CD4-positive, alpha-beta T cell (primary cell): Measurements from ENCODE around the gene LRP2. TPM values are rescaled to one million over a fixed set of nuclear protein-coding genes. Genes with fewer than 3 reads are reported as not detected.
"Not testable (repeated sequence)": the region's sequence is repeated elsewhere in the genome, so short reads cannot be mapped to it uniquely, and the experiment has no call there.

Source experiments
- ATAC-seq: fragments of 200-7000 bp; cut with Tn5 transposase; one replicate; pipeline ENCODE4 v1.10.0; 2022; ENCODE audit warnings: mild to moderate bottlenecking; ENCODE audit not compliant: poor library complexity
- CTCF ChIA-PET: fragments of 350-600 bp; sonication (Branson Sonifier 250); formaldehyde crosslinking; loops from one replicate; lab custom pipeline; 2021; ENCODE audit warnings: antibody characterized with exemption, inconsistent platforms; lab: Charles Lee
- POLR2A ChIA-PET: fragments of 350-600 bp; sonication (Branson Sonifier 250); formaldehyde crosslinking; loops from one replicate; lab custom pipeline; 2021; ENCODE audit warnings: antibody characterized with exemption, inconsistent platforms; lab: Charles Lee
- DNase-seq, 14 experiments: peaks; one replicate each; pipeline ENCODE4 v3.0.0-alpha.2; 2013 to 2020; ENCODE audit warnings: mixed read lengths in 2 of 14
- H3K27ac ChIP-seq, 2 donors: one replicate each; pipeline versions ENCODE4 v1.5.1 to v1.7.0; 2013; ENCODE audit warnings: low read length in 2 of 2, low read depth in 1 of 2, mild to moderate bottlenecking in 1 of 2
- H3K27me3 ChIP-seq, 2 experiments: 1 replicate in 1 of 2; 2 replicates in 1 of 2; pipeline versions ENCODE4 v1.6.1 to v1.7.0; 2013; ENCODE audit warnings: low read length in 2 of 2, control low read depth in 1 of 2, mild to moderate bottlenecking in 1 of 2, moderate library complexity in 1 of 2; ENCODE audit not compliant: insufficient read depth in 2 of 2, control insufficient read depth in 1 of 2
- H3K36me3 ChIP-seq: one replicate; pipeline ENCODE4 v1.6.1; 2013; ENCODE audit warnings: low read length, control low read depth; ENCODE audit not compliant: insufficient read depth
- H3K4me1 ChIP-seq: one replicate; pipeline ENCODE4 v1.6.1; 2013; ENCODE audit warnings: low read length, control low read depth; ENCODE audit not compliant: insufficient read depth
- H3K4me3 ChIP-seq: one replicate; pipeline ENCODE4 v1.5.1; 2013; ENCODE audit warnings: mild to moderate bottlenecking, low read length, moderate library complexity
- H3K9me3 ChIP-seq, 2 experiments: 1 replicate in 1 of 2; 2 replicates in 1 of 2; pipeline versions ENCODE4 v1.6.1 to v1.7.0; 2013; ENCODE audit warnings: low read length in 2 of 2, mild to moderate bottlenecking in 2 of 2, control low read depth in 1 of 2, moderate library complexity in 1 of 2; ENCODE audit not compliant: control insufficient read depth in 1 of 2, insufficient read depth in 1 of 2
- H3K27ac Mint-ChIP-seq: one replicate; pipeline ENCODE4 v1.8.0; 2020; ENCODE audit warnings: mixed read lengths
- H3K27me3 Mint-ChIP-seq: one replicate; pipeline ENCODE4 v1.8.0; 2021; ENCODE audit warnings: mixed read lengths
- H3K36me3 Mint-ChIP-seq: one replicate; pipeline ENCODE4 v1.8.0; 2021; ENCODE audit warnings: low read depth, mixed read lengths
- H3K4me1 Mint-ChIP-seq: one replicate; pipeline ENCODE4 v1.8.0; 2021; ENCODE audit warnings: low read depth, mixed read lengths
- H3K4me3 Mint-ChIP-seq: one replicate; pipeline ENCODE4 v1.8.0; 2020; ENCODE audit warnings: mild to moderate bottlenecking, mixed read lengths
- H3K9me3 Mint-ChIP-seq: one replicate; pipeline ENCODE4 v1.8.0; 2020; ENCODE audit warnings: mixed read lengths
- intact Hi-C, 2 experiments: fragments of 100-400 bp; cut with DNase I in 1 of 2; cut with micrococcal nuclease in 1 of 2; formaldehyde crosslinking; loops; one replicate each; pipeline versions ENCODE4 v1.15.1 to v1.9.0; 2023 to 2025; cut with DNase I, micrococcal nuclease
- total RNA-seq, 174 experiments: library from RNA in 2 of 174; stranded (reverse) in 2 of 174; gene quantifications; one replicate each; pipeline ENCODE4 v1.2.3 and lab custom pipeline; 2021 to 2026
- TF ChIP-seq, protein P1 (sequence below): fragments of 200-600 bp; IDR thresholded peaks from one replicate; pipeline ENCODE4 v1.8.0; 2022; ENCODE audit warnings: antibody characterized with exemption, mild to moderate bottlenecking

The LRP2 gene
- total RNA-seq, 2 experiments from 2014 or later = 0.03 TPM; not detected in 1

DNA sequence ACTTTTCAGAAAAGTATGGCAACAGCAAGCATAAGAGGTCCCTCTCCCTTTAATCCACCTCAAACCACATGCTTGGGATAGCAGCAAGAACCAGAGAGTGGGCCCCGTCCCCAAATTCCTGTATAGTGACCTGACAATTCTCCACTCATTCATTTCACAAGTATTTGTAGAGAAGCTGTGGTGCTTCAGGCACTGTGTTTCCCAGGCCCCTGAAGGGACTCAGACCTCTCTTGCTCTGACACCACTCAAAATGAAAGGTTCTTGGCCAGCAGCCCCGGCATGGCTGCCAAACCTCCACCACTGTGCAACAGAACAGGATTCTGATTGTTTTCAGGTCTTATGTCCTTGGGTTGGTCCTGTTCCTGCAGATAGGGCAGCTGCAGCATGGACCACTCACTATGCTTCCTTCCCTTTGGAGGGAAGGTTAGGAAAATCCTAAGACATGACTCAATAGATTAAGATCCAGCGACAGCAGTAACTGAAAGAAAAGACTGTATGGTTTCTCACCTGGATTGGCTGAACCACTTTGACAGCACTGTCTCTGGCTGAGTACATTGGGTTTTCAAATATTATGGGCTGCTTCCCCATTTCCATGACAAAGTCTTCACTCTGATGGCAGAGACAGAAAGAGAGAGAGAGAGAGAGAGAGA, 225.3 kb downstream of the LRP2 start:
- H3K9me3 ChIP-seq = no peaks in the 10 kb centered on the region

DNA sequence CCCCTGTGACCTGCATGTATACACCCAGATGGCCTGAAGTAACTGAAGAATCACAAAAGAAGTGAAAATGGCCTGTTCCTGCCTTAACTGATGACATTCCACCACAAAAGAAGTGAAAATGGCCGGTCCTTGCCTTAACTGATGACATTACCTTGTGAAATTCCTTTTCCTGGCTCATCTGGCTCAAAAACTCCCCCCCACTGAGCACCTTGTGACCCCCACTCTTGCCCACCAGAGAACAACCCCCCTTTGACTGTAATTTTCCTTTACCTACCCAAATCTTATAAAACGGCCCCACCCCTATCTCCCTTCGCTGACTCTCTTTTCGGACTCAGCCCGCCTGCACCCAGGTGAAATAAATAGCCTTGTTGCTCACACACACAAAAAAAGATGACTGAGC, 225.9 kb downstream of the LRP2 start:
- intact Hi-C loops = loop anchor here in 1 of 2 experiments (10.0 kb wide), 1 partner anchor 792 kb away; no protein-coding TSS in a partner anchor
- CTCF ChIA-PET, H3K27me3 Mint-ChIP-seq, H3K4me1 ChIP-seq, H3K27ac Mint-ChIP-seq, H3K27ac ChIP-seq, H3K4me3 ChIP-seq, ATAC-seq, H3K36me3 Mint-ChIP-seq, DNase-seq, H3K27me3 ChIP-seq, H3K4me1 Mint-ChIP-seq, POLR2A ChIA-PET, H3K4me3 Mint-ChIP-seq, H3K9me3 ChIP-seq, H3K36me3 ChIP-seq, H3K9me3 Mint-ChIP-seq: not testable (repeated sequence)

More for the DNA sequence above, 225.3 kb downstream of the LRP2 start:
- Mint-ChIP-seq H3K4me3 (no peak overlapping the region), H3K9me3 (no peaks in the 10 kb centered on the region), H3K27ac (no peak overlapping the region), H3K27me3 (no peaks in the 10 kb centered on the region), H3K36me3 (no peaks in the 10 kb centered on the region), H3K4me1 (no peaks in the 10 kb centered on the region)
- intact Hi-C loops = loop anchor here in 1 of 2 experiments (10.0 kb wide), 1 partner anchor 792 kb away; no protein-coding TSS in a partner anchor
- CTCF ChIA-PET = no interaction called here
- Histone ChIP-seq H3K4me1 (peaks cover 4% of the 10 kb centered on the region), H3K36me3 (no peaks in the 10 kb centered on the region), H3K27ac (no peak overlapping the region), H3K27me3 (no peaks in the 10 kb centered on the region), H3K4me3 (no peak overlapping the region)
- no peak for DNase-seq
- POLR2A ChIA-PET = no interaction called here
- TF ChIP-seq, protein P1, sequence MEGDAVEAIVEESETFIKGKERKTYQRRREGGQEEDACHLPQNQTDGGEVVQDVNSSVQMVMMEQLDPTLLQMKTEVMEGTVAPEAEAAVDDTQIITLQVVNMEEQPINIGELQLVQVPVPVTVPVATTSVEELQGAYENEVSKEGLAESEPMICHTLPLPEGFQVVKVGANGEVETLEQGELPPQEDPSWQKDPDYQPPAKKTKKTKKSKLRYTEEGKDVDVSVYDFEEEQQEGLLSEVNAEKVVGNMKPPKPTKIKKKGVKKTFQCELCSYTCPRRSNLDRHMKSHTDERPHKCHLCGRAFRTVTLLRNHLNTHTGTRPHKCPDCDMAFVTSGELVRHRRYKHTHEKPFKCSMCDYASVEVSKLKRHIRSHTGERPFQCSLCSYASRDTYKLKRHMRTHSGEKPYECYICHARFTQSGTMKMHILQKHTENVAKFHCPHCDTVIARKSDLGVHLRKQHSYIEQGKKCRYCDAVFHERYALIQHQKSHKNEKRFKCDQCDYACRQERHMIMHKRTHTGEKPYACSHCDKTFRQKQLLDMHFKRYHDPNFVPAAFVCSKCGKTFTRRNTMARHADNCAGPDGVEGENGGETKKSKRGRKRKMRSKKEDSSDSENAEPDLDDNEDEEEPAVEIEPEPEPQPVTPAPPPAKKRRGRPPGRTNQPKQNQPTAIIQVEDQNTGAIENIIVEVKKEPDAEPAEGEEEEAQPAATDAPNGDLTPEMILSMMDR = no peak
- ATAC-seq = no peak

DNA sequence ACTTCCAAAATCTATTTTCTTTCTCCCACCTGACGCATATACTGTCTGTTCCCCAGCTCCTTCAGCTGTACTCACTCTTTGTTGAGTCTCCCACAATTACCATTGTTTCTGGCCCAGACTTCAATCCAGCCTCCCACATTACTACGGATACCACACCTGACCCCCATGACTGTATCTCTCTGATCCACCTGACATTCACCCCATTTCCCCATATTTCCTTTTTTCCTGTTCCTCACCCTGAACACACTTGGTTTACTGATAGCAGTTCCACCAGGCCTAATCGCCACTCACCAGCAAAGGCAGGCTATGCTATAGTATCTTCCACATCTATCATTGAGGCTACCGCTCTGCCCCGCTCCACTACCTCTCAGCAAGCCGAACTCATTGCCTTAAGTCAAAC, 228.1 kb downstream of the LRP2 start:
- H3K9me3 Mint-ChIP-seq, DNase-seq, ATAC-seq, H3K27ac Mint-ChIP-seq, H3K36me3 ChIP-seq, H3K4me1 Mint-ChIP-seq, CTCF ChIA-PET, H3K9me3 ChIP-seq, H3K27ac ChIP-seq, H3K4me1 ChIP-seq, H3K4me3 Mint-ChIP-seq, H3K4me3 ChIP-seq, H3K36me3 Mint-ChIP-seq, H3K27me3 ChIP-seq, H3K27me3 Mint-ChIP-seq, POLR2A ChIA-PET: not testable (repeated sequence)
- intact Hi-C loops = loop anchor here in 1 of 2 experiments (10.0 kb wide), 1 partner anchor 789 kb away; no protein-coding TSS in a partner anchor

DNA sequence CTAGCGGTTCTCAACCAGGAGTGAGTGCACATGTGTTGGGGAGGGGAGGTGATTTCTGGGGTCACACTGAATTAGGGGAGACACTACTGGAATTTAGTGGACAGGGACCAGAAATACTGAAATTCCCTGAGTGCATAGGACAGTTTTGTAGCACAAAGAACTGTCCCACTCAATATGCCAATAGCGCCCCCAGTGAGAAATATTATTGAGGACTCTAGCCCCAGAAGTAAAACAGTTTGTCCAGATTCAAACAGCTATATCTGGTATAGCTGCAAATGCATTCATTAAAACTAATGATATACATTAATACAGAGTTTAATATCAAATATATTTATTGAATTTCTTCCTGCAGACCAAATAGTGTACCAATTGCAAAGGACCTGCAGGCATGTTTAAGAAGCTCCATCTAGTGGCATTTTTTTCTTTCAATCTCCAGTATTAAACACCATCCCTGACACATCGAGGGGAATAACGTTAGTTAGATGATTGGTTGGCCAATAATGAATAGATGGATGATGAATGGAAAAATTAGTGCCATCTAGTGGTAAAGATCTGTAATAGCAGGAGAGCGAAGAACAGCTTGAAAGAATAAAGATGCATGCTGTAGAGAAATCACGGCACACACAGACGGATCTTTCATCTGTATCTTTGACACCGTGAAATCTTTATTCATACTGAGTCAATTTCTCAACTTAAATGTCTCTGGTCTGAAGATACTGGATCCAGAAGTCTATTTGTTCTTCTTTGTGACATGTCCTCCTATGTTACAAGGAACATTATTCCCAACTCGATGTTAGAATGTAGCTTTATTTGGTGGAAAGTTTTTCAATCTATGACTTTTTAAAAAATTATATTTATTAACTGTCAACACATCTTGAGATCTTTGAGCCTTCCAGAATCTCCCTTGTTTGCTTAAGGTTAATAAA, 230.5 kb downstream of the LRP2 start:
- no peaks in the 10 kb centered on the region for H3K9me3 ChIP-seq
- H3K36me3 ChIP-seq = no peaks in the 10 kb centered on the region
- ChIA-PET CTCF (interaction anchor here (0.8 to 2.2 kb wide), 9 partner anchors 10 to 167 kb away, joined by 3 to 21 read pairs (median 4); no protein-coding TSS in a partner anchor), POLR2A (interaction anchor here (0.7 to 1.3 kb wide), 2 partner anchors 23 to 26 kb away, joined by 3 to 7 read pairs; no protein-coding TSS in a partner anchor)
- H3K27ac ChIP-seq = no peak overlapping the region
- H3K4me1 Mint-ChIP-seq = no peaks in the 10 kb centered on the region
- H3K27me3 ChIP-seq = no peaks in the 10 kb centered on the region
- intact Hi-C loops = loop anchor here (1.0 to 10.0 kb wide), 5 partner anchors 22 to 787 kb away; no protein-coding TSS in a partner anchor
- no peaks in the 10 kb centered on the region for H3K9me3 Mint-ChIP-seq
- H3K4me3 ChIP-seq = no peak overlapping the region
- H3K4me1 ChIP-seq = no peaks in the 10 kb centered on the region
- DNase-seq = peak in 3 of 14 experiments; percentile 56 to 82 (median 72)
- H3K27me3 Mint-ChIP-seq = no peaks in the 10 kb centered on the region
- no peak overlapping the region for H3K4me3 Mint-ChIP-seq
- TF ChIP-seq, protein P1 = peak; percentile 94
- no peaks in the 10 kb centered on the region for H3K36me3 Mint-ChIP-seq
- ATAC-seq = peak; percentile 79
- no peak overlapping the region for H3K27ac Mint-ChIP-seq
